GM21381 (cell line): ENCODE data around the gene SEMA3B.
A peak's percentile ranks its signal among the peaks of the same experiment; 100 is the strongest.

Experiments
- ATAC-seq: cut with Tn5 transposase; IDR thresholded peaks from one replicate; pipeline ENCODE4 v1.9.1; 2021; ENCODE audit warnings: mild to moderate bottlenecking, moderate library complexity; ENCODE audit not compliant: unreplicated experiment

The SEMA3B gene

GRCh38 chr3:50292159-50293078 lies 23.5 kb downstream of the SEMA3B start, which contains the start of gene IFRD2:
Gene IFRD2 (minus strand): TSS chr3:50292429. CDS start chr3:50292274, 155 bp downstream.
- peak; percentile 92 for ATAC-seq

GRCh38 chr3:50293079-50293801 lies 24.3 kb downstream of the SEMA3B start:
- ATAC-seq = no peak

- ATAC-seq = no peak
These were observed 25.1 kb downstream of the SEMA3B start for GRCh38 chr3:50294089-50294488.

GRCh38 chr3:50294492-50295403 lies 25.8 kb downstream of the SEMA3B start:
- ATAC-seq = no peak

DNA sequence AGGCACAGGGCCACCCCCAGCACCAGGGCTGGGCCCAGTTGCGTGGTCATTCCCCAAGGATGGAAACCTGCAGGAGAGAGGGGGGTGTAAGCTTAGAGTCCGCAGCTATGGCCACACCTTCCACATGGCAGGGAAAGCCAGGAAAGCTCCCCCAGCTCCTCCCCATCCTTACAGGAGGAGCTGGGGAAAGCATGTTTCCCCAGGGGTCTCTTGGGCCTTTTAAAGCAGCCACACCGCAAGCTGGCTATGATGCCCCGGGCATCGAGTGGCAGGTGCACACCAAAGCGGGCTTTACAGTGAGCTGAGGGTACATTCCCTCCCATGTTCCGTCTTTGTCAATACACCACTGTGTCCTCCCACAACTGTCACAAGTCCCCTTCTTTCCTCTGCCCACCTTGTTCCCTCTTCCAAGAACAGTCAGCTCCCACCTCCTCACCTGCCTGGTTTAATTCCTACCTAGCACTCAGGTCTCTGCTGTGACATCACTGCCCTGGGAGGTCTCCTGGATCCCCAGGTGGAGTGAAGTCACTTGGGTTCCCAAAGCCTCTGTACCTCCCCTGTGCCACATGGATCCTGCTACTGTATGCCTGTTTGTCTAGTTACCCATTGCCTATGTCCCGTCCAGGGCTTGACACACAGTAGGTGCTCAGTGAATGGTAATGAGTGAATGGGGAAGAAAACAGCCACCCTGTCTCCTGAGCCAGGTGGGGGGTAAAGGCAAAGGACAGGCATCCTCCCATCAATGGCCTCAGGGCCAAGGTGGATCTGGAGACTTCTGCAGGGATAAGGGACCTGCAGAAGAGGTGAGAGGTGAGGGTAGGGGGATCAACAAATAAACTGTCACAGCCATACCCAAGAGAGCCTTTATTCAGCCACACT lies 26.8 kb downstream of the SEMA3B start:
- no peak for ATAC-seq

DNA sequence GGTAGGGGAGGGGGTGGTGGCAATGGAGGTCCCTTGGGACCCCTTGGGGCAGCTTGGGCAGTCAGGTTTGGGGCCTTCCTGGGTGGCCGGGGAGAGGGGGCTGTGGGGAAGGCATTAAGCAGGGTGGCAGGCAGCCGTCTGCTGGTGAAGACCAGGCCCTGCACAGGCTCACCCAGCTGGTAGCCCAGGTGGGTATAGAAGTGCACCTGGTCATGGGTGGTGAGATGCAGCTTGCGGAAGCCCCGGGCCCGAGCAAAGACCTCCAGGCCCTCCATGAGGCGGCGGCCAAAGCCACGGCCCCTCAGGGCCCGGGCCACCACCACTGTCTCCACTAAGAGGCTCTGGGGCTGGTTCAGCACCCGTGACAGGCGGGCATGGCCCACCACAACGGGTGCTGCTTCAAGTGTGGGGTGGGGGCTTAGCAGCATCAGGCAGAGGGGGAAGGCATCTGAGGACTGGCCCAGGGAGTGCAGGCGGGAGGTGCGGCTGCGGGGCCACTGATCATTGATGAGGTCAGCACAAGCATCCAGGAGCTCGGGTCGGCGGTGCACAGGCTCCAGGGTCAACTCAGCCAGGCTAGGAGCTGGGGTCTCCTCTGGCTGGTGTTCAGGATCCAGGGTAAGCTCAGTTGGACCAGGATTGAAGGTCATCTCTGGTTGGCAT lies 27.9 kb downstream of the SEMA3B start:
- no peak for ATAC-seq

DNA sequence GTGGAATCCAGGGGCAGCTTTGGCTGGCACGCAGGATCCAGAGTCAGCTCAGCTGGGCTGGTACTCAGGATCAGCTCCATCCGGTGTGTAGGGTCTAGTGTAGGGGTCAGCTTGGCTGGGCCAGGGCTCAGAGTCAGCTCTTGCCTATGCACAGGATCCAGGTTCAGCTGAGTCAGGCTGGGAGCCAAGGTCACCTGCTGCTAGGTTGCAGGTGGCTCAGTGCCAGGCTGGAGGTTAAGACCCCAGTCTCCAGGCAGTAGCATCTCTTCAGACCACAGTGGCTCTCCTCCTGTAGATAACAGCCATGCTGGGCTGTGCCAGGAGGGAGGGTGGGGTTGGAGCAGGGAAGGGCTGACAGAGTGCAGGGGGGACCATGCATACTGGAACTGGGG lies 28.4 kb downstream of the SEMA3B start:
- no peak for ATAC-seq

GRCh38 chr3:50297896-50298725 lies 29.2 kb downstream of the SEMA3B start:
- no peak for ATAC-seq

- ATAC-seq = peak; percentile 81
These were observed 30.1 kb downstream of the SEMA3B start, which contains the start of the genes HYAL3 and NAA80 for GRCh38 chr3:50298836-50299637. Gene HYAL3 (minus strand): TSS chr3:50299405. CDS start chr3:50295602, 3,803 bp downstream. Gene NAA80 (minus strand): TSS chr3:50299405. CDS start chr3:50297463, 1,942 bp downstream.

- ATAC-seq = peak; percentile 3
These were observed 30.6 kb downstream of the SEMA3B start for GRCh38 chr3:50299638-50299928.

GRCh38 chr3:50299929-50300680 lies 31.2 kb downstream of the SEMA3B start:
- no peak for ATAC-seq

DNA sequence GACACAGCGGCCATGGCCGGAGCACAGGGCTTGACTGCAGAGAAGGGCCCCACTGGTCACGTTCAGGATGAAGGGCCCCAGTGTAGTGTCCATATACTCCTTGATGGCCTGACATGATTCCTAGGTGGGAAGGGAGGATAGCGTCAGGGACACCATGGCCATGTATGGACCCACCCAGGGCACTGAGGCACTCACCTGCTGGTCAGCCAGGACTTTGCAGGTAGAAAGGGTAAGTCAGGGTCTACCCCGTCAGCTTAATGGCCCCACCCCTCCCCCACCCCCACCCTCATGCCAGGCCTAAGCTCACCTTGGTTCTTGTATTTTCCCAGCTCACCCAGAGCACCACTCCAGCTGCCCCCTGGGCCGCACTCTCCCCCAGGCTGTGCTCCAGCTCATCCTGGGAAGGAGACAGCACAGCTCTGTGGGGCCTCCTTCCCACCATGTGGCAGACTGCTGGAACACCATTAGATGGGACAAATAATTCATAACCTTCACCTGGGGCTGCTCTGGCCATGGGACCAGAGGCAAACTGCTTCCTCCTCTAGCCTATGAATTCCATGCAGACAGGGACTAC lies 31.8 kb downstream of the SEMA3B start:
- ATAC-seq = no peak

DNA sequence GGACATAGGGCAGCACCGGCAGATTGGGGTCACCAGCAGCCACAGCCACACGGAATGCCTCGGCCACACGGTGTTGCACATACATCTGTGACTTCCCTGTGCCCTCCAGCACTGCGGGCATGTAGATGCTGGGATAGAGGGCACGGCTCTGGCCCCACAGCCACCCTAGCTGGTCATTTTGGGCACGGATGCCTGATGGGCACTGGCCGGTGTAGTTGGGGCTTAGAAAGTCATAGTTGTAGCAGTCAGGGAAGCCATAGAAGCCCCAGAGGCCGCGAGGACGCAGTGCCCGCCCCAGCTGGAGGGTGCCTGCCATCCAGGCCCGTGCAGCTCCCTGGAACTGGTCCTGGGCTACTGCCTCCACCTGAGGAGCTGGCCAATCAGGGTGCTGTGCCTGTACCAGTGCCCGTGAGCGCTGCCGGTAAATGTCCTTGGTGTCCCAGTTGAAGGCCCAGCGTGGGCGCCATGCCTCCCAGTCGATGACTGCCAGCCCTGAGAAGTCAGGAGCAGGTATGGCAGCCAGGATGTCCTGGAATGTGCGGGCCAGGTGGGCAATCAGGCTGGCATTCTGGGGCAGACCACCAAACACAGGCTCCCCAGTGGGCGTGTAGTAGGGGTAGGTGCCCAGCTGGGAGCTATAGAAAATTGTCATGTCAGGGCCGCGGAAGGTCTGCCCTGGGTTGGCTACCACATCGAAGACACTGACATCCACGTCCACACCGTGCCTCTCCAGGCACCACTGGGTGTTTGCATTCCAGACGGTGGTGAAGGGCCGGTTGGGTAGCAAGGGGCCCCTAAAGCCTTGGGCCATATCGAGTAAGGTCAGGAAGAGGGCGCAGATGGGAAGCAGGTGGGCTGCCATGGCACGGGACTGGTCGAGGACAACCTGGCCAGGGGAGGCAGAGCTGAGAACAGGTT lies 33.4 kb downstream of the SEMA3B start:
- no peak for ATAC-seq

DNA sequence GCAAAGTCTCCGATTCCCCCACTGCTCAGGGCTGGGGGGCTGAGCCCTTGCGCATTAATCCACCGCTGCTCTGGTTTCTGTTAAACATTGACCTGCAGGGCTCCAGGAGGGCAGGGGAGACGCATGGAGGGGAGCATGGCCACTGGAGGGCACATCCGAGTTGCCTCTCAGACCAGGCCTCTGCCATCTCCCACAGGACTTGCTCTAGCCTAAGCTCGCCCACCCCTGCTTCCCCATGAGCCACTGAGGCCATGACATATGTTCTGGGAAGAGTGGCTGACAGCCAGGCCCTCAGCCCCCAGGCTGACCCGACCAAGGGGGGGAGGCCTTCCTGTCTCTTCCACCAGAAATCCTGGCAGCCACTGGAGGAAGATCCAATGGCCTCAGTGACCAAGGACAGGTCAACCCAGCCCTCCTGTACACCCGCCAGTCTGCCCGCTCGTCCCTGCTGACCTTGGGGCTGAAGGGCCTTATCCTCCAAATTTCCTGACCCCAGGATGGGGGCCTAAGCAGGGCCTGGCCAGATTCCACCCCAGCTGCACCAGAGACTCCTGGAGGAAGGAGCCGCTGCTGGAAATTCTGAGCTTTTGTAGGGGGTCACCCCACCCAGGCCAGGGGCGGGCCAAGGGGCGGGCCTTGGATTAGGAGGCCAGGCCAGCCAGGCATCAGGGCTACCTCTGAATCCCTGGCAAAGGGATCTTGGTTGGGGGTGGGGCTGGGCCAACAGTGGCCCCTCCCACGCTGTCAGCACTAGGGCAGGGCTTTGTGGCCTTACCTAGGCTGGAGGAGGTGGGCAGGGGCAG lies 34.3 kb downstream of the SEMA3B start, which contains the start of gene HYAL1:
HYAL1 (minus strand) TSS at position 562 of the 803 bp plus-strand sequence. CDS start 618 bp downstream, outside the sequence.
- no peak for ATAC-seq

DNA sequence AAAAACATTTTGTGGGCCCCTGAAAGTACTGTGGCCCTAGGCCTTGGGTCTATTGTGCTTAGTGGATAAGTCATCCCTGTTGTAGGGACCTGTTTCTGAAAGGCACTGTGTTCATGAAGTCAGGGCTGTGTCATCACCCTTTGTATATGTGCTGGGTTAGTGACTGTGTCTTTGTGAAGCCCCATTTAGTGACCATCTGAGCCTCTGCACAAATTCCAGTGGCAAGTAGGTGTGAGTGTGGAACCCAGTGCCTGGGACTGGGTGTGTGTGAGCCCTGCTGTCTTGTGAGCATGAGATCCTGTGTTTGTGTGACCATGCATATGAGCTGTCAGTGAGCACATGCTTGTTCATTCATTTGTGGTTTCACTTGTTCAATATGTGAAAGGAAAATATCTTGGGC lies 35.7 kb downstream of the SEMA3B start:
- ATAC-seq = no peak
